Choroid plexus epithelial cell (primary cell): Measurements from ENCODE around the gene MDM1.

Experiments used
- DNase-seq: peaks from one replicate; pipeline ENCODE4 v3.0.0-alpha.2; 2010; ENCODE audit warnings: low read depth
- H3K4me3 ChIP-seq: 2 replicates; pipeline ENCODE4 v1.5.1; 2011; ENCODE audit warnings: low read depth, mild to moderate bottlenecking, control low read depth, low read length, moderate library complexity
- TF ChIP-seq, protein P1 (sequence below): conservative IDR thresholded peaks from 2 replicates; pipeline ENCODE4 v1.5.1; 2011; ENCODE audit warnings: low read depth, mild to moderate bottlenecking, control low read depth, inconsistent platforms, low read length, moderate library complexity

The MDM1 gene

DNA sequence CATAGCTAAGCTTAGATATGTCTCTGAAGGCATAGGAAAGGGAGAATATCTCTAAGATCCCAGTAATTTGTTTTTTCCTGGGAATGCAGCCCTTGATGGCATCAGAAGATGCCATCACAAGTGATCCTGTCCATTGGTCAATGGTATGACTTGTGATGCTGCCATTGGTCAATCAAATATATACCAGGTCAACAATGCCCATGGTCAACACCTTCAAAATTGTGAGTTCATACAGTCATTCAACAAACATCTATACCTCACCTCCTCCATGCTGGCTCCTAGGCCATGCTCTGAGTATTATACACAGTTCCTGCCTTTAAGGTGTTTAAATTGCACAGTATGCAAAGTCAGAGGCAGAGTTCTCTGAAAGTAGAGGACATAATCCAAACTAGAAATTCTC lies 59.4 kb downstream of the MDM1 start:
- no peak overlapping the region for H3K4me3 ChIP-seq
- no peak for DNase-seq
- TF ChIP-seq, protein P1, sequence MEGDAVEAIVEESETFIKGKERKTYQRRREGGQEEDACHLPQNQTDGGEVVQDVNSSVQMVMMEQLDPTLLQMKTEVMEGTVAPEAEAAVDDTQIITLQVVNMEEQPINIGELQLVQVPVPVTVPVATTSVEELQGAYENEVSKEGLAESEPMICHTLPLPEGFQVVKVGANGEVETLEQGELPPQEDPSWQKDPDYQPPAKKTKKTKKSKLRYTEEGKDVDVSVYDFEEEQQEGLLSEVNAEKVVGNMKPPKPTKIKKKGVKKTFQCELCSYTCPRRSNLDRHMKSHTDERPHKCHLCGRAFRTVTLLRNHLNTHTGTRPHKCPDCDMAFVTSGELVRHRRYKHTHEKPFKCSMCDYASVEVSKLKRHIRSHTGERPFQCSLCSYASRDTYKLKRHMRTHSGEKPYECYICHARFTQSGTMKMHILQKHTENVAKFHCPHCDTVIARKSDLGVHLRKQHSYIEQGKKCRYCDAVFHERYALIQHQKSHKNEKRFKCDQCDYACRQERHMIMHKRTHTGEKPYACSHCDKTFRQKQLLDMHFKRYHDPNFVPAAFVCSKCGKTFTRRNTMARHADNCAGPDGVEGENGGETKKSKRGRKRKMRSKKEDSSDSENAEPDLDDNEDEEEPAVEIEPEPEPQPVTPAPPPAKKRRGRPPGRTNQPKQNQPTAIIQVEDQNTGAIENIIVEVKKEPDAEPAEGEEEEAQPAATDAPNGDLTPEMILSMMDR = no peak

DNA sequence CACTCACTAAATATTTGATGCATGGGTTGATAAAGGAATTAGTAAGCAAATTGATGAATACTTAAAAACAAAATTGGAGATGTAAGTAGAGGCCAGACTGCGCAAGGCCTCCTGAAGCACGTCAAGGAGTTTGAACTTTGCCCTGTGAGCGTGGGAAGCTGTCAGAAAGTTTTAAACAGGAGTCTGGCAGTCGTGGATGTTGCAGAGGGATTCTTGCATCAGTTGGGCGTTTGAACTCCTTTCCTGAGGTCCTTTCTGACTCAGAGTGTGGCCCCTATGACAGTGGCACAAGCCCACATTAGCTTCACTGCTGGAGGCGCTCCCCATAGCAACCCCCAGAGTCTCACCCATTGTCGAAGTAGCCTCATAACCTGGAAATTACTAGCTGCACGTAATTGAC lies 60.8 kb downstream of the MDM1 start:
- peak; percentile 99 for DNase-seq
- TF ChIP-seq, protein P1 = no peak
- H3K4me3 ChIP-seq = no peak overlapping the region

DNA sequence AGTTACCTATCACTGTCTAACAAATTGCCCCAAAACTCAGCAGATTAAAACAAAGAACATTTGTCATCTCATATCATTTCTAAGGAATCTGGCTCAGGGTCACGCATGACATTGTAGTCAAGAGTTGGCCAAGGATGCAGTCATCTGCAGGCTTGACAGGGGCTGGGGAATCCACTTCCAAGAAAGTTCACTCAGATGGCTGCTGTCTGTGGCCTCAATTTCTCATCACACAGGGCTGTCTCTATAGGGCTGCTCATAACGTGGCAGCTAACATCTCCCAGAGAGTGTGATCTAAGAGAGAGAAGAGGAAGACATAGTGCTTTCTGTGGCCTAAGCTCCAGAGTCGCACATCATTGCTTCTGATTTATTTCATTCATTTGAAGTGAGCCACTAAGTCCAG lies 61.8 kb downstream of the MDM1 start:
- TF ChIP-seq, protein P1 = no peak
- no peak for DNase-seq
- H3K4me3 ChIP-seq = no peak overlapping the region

DNA sequence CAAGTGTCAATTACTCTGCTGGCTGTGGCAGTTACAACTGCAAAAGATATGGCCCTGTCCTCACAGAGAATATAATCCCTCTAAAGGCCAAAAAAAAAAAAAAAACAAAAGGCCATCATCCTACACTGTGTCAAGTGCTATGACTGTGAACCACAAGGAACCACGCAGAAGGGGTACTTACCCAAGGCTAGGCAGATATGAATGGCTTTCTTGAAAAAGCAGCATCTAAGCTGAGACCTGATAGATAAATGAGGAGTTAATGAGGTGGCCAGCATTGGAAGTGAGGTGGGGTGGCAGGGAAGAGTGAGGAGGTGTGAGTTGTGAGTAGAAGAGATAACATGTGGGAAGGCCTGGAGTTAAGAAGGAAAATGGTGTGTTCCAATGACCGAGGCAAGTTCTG lies 62.4 kb downstream of the MDM1 start:
- TF ChIP-seq, protein P1 = no peak
- no peak for DNase-seq
- H3K4me3 ChIP-seq = no peak overlapping the region

DNA sequence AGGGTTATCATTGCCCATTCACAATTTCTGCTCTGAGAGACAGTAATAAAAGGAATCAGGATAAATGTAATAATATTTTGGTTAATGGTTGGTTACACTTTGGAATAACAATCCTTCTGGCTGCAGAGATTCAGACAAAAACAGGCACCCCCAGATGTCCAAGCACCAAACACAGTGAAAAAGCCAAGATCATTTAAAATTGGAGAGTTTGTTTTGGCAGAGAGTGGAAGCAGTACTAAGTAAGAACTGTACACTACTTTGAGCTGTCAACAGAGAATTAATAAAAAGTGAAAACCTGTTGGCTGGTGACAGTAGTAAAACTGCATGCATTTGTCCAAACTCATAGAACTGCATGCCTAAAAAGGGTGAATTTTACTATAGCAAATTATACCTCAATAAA lies 63.2 kb downstream of the MDM1 start:
- DNase-seq = no peak
- no peak overlapping the region for H3K4me3 ChIP-seq
- TF ChIP-seq, protein P1 = no peak

DNA sequence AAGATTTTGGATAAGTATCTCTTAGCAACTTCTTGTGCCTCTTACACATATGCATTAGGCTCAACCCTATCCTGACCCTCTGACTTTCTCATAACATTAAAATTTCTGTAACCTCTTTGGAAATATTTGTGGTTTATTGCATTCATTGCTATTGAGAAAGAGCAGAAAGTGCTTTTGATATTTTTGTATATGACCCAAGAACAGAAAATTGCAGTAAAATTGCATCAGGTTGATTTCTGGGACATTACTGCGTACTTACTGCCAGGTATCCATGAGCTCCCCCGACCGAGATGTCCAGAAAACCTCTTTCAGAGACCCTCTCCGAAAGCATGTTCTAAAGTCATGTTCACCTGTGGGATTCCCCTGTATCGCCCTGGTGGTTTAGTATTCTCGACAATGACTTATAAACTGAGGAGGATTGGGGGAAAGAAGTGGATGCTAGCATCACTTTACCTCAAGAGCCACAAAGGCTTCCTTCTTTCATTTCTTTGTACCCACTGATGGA lies 64.2 kb downstream of the MDM1 start:
- TF ChIP-seq, protein P1 = no peak
- peak; percentile 97 for DNase-seq
- no peak overlapping the region for H3K4me3 ChIP-seq

DNA sequence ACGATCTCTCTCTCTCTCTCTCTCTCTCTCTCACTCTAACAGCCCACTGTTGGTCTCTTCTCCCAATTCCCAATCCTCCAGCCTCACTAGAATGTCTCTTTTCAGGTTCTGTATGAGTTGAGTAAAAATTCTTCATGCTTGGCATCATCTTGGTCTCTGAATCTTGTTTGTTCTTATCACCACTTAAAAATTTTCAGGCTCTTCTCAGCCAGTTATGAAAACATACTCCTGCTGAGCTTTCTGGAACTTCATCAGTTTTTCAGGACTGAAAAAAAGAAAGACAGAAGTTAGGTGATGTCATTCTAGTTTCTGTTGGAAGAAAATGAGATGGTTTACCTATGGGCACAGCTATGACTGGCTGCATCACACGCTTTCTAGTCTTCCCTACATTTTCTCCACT lies 67.3 kb downstream of the MDM1 start:
- DNase-seq = peak; percentile 95
- TF ChIP-seq, protein P1 = no peak
- no peak overlapping the region for H3K4me3 ChIP-seq
